DMS 273 treated with DMSO at 0.1 percent for 48 hours (cell line): ENCODE data around the gene BRD8.

Experiments
- DNase-seq: peaks from one replicate; lab custom pipeline; 2025; lab: John Stamatoyannopoulos, UW

Gene BRD8

DNA sequence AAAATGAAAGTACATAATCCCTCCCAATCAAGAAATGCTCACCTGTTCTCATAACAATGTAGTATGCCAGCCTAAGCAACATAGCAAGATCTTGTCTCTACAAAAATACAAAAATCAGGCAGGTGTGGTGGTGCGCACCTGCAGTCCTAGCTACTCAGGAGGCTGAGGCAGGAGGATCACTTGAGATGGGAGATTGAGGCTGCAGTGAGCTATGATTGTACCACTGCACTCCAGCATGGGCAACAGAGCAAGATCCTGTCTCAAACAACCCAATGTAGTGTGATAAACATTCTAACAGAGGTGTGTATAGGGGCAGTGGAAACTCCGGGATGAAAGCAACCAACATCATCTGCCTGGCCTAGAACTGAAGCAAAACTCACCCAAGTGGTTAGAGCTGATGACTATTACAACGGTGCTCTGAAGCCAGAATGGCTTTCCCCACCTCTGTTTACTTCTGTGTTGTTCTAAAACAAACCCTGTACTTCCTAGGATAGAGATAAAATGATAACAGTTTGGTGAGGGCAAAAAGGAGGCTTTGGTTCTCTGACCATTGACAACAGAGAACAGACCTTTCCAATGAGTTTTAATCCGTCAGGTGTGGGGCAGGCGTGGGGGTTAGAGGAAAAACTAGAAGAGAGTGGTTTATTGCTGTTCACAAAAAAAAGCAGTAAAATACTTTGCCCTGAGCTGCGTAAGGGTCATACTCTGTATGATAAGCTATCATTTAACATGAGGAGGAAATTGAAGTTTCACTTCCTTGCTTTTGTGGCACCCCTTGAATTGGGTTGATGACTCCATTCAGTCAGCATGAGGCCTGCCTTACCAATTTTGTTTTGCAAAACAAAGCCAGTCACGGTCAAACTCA, 75.7 kb downstream of the BRD8 start:
- DNase-seq, result no peak

- DNase-seq, result no peak
These were observed 81.2 kb downstream of the BRD8 start for GRCh38 chr5:138096997-138097828.

- DNase-seq, result no peak
These were observed 82.1 kb downstream of the BRD8 start for GRCh38 chr5:138096363-138096762.

DNA sequence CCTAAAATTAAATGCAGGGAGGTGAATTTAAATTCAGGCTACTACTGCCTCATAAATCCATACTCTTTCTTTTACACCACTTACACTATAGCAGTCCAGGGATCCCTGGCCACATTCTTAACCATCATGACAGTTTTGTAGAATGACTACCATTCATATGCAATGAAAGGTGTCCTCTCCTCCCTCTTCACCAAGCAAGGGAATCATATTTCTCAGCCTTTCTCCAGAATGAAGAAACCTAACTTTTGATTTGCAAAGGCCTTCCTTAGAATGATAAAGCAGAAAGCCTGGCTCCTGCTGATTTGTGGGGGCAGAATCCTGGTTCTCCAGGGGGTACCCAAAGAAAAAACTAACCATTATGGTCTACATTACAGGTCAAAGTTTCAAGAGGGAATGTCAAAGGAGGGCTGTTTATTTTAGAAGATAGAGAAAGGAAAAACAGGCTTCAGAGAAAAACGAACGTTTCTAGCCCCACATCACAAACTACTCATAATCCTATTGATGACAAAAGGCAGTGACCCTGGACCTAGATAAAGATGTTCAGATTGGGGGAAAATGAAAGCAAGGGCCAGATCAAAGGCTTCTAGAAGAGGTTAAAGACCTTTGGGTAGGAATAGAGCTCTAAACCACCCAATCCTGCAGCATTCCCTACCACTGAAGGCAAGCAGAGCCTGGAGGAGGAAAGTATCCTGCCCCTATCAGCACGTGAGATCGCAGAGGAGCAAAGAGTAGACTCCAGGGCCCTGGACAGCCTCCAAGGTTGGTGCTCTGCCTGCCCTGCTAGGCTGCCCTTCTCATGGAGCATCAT, 83.1 kb downstream of the BRD8 start:
- DNase-seq, result no peak

- no peak for DNase-seq
These were observed 85.4 kb downstream of the BRD8 start for GRCh38 chr5:138093036-138093435.

- no peak for DNase-seq
These were observed 86.1 kb downstream of the BRD8 start for GRCh38 chr5:138092301-138092700.

GRCh38 chr5:138091685-138092084, 86.7 kb downstream of the BRD8 start:
- no peak for DNase-seq
